SK-MEL-5 (cell line): ENCODE data around the gene DLX2. TPM values are rescaled to one million over a fixed set of nuclear protein-coding genes. Genes with fewer than 3 reads are reported as not detected.
A peak's percentile ranks its signal among the peaks of the same experiment; 100 is the strongest.

ENCODE experiments used
- DNase-seq: peaks from one replicate; pipeline ENCODE4 v3.0.0-alpha.2; 2016; ENCODE audit warnings: low read depth, low spot score
- in situ Hi-C: cut with HindIII; loops from 2 replicates; pipeline ENCODE4 v1.10.0; 2016; ENCODE audit warnings: low sequenced_read_pairs, high pct_unique_total_duplicates, low pct_unique_long_range_greater_than_20kb
- total RNA-seq: library from RNA; depleted of rRNA; stranded (reverse); fragments of >200 nt; shearing (Covaris generic); gene quantifications from 2 replicates; pipeline ENCODE4 v1.2.3, GENCODE V29; 2014

DLX2 gene
- total RNA-seq, 1 experiment from 2014 or later = 0.48 TPM

DNA sequence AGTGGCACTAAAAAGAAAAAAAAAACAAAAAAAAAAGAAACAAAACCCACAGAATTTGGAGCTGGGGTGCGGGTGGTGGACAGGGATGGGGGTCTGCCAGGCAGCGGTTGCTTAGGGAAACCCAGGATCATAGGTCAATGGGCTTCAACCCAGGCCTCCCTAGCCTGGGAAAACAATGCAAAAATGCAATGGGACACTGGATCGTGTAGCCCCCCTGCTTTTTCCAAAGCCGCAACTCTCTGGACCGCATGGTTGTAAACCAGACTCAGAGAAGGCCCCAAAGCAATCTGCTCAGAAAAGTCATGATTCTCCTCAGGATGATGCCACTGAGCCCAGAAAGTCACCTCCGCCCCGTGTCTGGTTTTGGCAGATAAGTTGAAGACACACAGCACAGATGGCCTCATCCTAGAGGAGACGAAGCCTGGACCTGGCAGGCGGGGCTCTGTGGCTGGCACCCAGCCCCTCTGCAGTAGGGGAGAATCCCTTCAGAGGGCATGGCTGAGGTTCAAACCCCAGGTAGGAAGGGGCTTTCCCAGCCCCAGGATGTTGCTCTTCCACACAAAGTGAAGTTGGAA lies 5.1 kb downstream of the DLX2 start:
- no peak for DNase-seq
- in situ Hi-C loops = loop anchor here (25.0 kb wide), 1 partner anchor 135 kb away; no protein-coding TSS in a partner anchor

DNA sequence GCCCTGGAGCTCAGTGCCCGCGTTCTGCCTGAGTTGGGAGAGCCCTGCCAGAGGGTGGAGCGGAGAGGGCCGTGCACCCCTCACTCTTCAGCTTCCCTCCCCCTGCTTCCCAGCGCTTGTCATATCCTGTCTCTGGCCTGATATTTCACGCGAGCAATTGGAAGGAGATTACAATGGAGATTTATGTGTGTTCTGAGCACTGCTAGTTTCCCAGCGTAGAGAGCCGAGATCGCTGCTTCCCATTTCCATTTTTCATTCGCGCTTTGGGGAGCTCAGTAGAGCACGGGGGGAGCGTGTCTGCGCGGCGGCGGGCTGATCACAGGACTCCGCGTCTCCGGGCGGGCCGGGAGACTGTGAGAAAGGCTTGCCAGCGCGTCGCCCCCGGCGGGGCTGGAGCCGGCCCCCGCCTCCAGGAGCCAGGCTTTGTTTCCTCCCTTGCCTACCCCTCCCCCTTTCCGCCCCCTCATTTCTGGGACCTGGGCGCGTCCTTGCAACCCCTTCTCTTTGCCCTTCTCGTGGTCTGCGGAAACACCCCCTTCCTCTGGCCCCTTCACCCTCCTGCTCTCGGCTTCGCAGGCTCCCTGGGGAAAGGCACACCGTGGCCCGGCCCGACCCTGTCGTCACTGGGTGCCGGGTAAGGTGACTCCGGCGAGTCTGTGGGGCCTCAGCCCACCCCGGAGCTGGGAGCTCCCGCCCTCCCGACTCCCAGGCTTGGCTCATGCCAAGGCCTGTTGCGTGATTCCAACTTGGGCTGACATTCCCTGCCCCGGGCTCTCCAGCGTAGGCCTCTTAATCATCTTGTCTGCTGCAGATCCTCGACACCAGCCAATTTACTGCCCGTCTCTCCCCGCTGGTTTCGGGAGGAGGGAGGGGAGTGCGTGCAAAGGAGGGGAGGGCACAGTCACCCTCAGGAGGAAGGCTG lies 5.8 kb downstream of the DLX2 start:
- in situ Hi-C loops = loop anchor here (25.0 kb wide), 1 partner anchor 135 kb away; no protein-coding TSS in a partner anchor
- peak; percentile 70 for DNase-seq

DNA sequence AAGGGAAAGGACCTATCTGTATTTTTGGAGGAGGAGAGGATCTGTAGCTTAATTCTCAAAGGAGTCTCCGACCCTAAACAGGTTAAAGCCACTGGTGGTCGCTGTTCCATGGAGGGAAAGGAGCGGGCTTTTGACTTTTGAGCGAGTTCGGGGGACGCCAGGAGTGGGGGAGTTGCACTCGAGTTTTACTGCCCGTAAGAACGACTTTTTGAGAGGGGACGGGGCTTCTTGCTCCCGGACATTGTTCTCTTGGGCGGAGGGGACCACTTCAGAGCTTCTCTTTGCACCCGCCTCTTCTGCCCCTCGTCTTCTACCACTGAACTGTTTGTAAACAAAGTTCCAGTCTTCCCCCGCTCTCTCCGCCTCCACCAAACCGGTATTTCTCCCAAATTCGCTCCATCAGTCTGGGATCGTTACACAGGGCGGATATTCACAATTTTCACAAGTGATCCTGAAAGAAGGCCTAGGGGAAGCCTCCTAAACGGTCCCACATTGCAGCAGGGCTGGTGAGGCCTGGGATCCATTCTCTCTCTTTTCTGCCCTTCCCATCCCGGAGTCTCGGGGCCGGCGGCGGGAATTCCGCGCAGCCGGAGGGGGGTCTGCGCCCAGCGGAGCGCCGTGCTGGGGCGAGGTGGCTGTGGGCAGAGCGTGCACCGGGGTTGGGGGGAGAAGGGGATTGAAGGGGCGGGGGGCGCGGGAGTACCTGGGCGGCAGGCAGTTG lies 6.6 kb downstream of the DLX2 start:
- DNase-seq = no peak
- in situ Hi-C loops = loop anchor here (25.0 kb wide), 1 partner anchor 134 kb away; no protein-coding TSS in a partner anchor

DNA sequence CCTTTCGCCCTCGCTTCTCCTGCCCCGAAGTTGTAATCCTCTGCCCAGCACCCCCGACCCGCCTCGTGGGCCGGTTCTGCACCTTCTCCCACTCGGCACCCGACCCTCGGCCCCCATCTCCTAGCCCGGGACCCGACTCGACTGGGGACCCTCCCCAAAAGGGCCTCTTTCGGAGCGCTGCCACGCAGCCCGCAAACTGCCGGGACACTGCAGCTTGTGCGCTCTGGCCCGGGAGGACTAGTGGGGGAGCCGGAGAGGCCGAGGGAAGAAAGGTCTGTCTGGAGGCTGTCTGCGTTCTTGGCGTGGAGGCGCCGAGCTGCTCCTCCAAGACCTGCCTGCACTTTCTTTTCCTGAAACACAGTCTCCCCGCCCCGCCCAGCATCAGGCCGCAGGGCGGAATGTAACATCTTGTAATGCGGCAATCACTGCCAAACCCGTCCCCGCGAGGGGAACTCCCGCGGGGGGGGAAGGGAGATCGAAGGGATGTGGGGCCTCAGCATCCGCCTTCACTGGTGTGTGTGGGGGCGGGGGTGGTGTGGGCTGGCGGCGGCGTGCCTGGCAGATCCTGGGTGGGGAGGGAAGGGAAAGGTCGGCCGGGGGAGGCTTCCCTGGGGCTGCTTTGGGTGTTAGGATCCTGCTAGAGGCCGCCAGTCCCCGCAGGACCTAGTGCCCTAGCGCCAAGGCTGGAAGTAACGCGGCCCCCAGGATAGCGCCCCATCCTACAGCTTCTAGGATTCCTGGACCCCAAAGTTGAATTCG lies 7.4 kb downstream of the DLX2 start:
- in situ Hi-C loops = loop anchor here (25.0 kb wide), 1 partner anchor 133 kb away; no protein-coding TSS in a partner anchor
- DNase-seq = peak; percentile 63

DNA sequence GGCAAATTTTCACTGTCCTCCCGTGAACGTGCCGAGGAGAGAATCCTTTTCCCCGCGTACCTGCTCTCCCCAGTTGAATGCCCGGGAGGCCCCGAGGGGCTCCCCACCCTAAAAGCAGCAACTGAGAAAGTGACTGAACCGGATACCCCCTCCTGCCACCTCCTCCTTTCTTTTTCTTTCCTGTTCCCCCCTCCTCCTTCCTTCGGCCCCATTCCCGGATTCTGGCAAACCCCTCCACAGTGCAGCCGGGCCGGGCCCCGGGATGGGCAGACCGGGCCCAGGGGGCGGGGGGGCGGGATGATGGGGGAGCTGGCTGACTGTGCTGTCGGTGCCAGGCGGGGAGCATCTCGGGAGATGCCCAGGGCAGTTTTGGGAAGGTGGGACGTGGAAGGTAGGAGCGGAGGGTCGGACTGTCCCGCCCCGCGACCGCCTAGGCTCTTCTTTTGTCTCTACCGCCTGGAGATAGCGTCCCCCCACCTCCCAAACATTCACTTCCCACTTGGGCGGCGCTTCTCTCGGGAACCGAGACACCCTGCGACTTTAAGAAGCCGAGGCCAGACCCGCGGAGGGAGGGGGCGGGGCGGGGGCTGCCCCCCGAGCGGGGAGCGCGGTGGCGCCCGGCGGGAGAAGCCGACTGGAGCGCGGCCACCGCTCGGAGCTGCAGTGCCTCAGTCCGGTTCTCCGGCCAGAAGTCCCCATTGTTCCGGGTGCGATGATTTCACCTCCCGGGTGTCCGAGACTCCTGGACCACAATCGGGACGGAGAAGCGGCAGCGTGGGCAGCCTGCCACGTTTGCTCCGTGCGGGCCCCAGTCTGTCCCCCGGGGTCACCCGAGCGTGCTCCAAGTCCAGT lies 8.2 kb downstream of the DLX2 start:
- in situ Hi-C loops = loop anchor here (25.0 kb wide), 1 partner anchor 132 kb away; no protein-coding TSS in a partner anchor

DNA sequence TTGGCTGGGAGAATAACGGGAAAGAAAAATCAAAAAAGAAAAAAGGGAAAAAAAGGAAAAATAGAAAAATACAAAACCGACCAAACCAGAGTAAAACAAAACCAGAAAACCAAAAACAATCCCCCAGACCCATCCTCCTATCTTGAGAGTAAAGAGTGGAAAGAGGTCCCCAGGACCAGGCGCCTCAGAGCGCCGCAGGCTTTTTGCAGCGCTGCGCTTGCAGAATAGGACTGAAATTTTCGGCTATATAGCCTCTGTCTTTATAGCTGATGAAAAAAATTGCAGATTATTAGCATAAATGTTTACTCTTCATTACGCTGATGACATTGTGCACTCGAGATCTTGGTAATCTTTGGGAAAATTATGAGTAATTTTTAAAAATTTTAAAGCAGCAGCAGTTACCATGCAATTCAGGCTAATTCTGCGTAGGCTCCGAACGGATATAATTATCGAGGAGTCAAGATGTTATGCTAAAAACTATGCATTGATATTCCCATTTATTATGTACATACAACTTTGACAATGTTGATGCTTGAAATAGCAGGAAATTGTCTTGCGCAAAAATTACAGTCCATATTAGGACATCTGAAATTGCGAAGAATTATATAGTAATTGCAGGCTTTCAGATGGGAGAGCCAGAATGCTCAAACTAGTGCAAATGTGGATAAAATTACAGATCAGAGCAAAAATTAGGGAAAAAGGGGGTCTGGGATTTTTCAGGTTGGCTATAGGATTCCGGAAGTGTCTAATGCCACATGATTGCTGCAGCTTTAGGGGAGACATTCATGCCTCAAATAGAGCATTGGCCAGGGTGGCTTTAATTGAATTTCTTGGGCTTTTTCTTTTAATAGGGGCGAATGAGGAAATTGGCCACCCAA lies 9.0 kb downstream of the DLX2 start:
- in situ Hi-C loops = loop anchor here (25.0 kb wide), 1 partner anchor 131 kb away; no protein-coding TSS in a partner anchor
- DNase-seq = no peak

More for the DNA sequence above, 8.2 kb downstream of the DLX2 start:
- DNase-seq = no peak

DNA sequence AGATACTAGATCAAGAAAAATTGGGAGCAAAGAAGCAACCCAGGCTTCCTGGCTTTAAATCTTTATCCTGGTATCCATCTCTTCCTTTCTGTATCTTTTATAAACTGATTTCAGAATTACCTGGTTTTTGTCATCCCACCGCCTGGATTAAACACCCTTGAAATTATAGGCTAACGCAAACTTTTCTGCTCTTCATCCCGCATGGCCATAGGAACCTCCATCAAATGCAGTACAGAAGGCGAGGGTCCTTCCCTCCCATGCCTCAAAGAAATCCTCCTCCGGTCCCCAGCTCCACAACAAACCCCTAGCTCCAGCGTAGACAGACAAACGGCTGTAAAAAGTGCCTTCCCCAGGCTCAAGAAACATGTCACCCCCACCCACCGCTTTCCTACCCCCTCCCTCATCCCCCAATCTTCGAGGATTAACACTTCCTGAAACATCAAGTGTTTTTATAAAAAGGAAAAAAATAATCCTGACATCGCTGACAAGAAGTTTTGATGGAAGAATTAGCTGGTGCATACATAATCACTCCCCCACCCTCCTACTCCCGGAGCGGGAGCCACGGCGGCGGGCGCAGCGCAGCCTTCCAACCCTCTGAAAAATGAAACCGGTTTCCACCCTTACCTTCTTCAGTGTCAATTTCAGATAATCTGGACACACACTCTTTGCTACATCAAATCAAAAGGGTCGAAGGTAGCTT lies 9.8 kb downstream of the DLX2 start:
- no peak for DNase-seq
- in situ Hi-C loops = loop anchor here (25.0 kb wide), 1 partner anchor 131 kb away; no protein-coding TSS in a partner anchor

DNA sequence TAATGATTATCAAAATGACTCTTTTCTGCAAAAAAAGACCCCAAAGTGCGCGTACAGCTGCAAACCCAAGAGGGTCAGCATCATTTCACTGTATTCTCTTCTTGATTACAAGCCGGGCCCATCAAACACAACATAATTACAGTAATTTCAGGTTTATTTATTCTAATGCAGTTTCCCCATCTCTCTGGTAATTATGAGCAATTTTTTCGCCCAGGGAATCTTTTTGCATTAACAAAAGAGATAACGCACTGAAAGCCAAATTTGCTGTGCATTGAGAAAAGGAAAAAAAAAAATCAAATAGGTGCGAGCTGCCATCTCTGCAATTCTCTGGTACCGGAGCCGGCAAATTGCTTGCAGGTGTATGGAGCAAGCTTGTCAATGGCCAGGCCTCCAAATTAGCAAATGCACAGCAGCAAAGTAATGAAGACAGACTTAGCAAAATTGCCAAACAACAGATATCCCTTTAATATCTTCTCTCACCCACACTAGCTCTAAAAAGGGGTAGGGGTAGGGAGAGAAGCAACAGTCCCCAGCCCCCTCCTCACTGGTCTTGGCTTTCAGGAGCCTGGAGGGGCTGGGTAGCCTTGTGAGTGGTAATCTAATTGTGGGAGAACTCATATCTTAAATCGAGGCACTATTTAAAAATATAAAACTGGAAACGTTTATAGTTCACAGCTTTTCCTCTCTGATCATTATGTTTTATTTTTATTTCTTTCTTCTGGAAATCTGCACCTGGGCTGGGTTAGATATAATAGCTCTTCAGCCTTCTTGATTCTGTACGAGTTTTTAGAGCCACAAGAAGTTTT lies 10.7 kb downstream of the DLX2 start:
- no peak for DNase-seq
- in situ Hi-C loops = loop anchor here (25.0 kb wide), 1 partner anchor 130 kb away; no protein-coding TSS in a partner anchor

DNA sequence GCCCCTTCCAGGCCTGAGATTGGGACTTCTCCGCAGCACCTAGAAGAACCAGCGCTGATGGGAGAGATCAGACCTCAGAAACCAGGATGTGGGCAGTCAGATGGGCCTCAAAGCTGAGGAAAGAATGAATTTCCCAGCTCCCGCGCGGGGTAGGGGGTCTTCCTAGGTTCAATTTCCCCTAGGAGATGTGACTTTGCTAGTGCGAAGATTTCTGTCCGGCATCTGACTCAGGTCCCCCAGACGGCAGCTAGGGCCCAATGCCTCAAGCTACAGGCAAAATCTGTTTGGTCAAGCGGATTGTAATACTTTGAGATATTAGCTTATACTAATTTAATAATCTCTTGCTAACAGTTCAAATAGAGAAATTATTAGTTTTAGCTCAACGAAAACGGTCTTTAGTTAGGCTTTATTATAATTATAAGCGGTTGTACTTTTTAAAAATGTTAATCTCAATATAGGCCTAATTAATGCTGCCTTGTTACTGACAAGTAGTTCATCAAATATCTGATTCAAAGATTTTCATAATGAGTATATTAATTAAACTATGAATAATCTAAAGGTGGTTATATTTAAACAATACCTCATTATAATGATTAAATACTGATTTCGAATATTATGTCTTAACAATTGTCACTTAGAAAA lies 11.6 kb downstream of the DLX2 start:
- in situ Hi-C loops = loop anchor here (25.0 kb wide), 1 partner anchor 129 kb away; no protein-coding TSS in a partner anchor
- DNase-seq = no peak

DNA sequence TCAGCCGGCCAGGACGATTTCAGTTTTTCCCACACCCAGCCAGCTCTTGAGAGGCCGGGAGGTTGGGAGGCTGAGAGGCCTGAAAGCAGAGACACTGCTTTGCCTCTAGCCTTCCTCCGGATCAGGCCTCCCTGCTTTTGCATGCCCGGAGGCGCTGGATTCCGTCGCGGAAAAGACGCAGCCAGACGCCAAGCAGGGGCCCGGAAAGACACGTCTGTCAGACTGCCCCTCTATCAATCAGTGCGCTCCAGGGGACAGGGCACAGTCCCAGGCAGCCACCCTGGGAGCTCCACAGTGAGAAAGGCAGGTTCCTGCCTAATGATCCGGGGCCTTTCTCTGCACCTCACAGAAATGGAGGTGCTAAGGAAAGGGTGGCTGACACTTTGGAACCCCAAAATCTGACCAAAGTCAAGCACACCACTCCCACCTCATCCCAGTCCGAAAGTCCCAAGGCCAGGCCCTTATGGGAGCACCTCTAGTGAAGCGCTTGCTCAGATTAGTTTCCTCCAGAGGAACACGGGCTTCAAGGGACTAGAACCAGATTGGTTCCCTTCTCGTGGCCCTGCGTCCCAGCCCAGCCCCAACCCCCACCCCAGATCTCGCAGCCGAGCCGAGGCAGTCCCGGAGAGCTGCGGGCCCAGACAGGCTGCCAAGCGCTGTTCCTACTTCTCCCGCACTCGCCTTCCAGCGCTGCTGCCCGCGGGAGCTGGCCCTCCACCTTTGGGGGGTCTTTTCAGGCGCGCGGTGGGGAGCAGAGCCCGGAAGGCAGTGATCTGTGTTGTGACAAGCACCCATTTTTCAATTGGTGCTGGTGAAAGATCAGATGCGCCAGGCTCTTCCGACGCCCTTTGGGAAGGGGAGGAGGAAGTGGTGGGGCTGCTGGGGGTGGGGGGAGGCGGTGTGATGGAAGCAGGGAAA lies 12.4 kb downstream of the DLX2 start:
- no peak for DNase-seq
- in situ Hi-C loops = loop anchor here (25.0 kb wide), 1 partner anchor 128 kb away; no protein-coding TSS in a partner anchor

DNA sequence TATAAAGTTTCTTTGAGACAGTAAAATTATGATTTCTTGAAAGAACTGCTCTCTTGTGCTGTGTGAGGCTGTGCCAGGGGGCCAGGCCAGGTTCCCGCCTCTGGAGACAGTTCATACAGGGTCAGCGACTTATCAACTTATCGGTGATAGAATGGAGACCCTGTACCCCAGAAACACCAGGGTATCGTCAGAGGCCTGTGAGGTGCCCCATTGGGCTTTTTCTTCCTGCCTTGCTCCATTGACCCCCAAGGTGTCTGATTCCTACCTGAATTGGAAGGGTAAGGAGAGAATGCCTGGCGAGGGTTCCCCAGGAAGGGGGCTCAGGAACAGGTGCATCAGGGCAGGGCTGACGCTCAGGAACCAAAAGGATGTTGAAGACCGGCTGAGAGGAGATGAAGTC lies 13.1 kb downstream of the DLX2 start:
- in situ Hi-C loops = loop anchor here (25.0 kb wide), 1 partner anchor 127 kb away; no protein-coding TSS in a partner anchor
- DNase-seq = no peak

DNA sequence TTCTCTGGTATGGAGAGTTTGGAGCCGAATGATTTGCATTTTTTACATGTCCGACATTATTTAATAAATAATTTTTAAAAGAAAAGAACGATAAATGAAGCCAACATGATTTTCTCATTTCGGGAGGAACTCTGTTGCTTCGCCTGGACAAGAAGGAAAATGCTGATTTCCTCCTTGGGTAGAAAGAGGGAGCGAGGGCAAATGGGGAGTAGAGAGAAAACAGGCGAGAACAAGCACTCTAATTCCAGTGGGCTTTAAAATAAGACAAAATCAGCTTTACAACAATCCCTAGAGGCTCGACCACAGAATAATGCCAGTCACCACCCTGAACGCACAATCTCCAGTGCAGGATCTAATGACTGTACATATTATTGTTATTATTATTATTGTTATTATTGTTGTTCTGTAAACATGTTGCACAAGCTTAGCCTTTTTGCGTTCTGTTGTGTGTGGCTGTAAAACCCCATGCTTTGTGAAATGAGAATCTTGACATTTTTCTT lies 13.6 kb downstream of the DLX2 start:
- in situ Hi-C loops = loop anchor here (25.0 kb wide), 1 partner anchor 127 kb away; no protein-coding TSS in a partner anchor

More for the DNA sequence above, 13.6 kb downstream of the DLX2 start:
- DNase-seq = no peak
